OCI-LY3 (cell line): Measurements from ENCODE around the gene MED20.

Experiments
- EZH2phosphoT487 ChIP-seq: fragments of 200-600 bp; shearing (Covaris generic); IDR thresholded peaks from 2 replicates; pipeline ENCODE4 v1.6.1; 2018; ENCODE audit warnings: antibody characterized with exemption, mixed run types, low read depth
- TF ChIP-seq, protein P1 (sequence below): fragments of 200-600, 300-600 bp; sonication (generic); IDR thresholded peaks from 2 replicates; pipeline ENCODE4 v1.5.1; 2014; ENCODE audit warnings: antibody characterized with exemption, low read length, low read depth

DNA sequence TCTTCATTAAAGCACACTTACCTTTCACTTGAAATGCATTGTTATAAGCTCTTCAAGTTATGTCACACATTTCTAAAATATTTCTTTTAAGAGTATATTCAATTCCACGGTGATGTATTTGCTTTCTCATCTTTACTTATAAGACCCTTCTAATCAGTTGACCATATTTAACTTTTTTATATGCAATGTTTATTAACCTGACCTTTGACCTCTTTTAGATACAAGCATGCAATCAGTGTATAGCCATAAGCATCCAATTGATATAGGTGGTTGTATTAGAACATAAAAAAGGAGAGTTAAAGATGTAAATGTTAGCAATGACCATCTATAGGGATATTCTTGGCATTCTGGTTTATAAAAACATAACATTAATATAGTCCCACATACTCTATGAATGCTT, 35.0 kb downstream of the MED20 start:
- TF ChIP-seq, protein P1, sequence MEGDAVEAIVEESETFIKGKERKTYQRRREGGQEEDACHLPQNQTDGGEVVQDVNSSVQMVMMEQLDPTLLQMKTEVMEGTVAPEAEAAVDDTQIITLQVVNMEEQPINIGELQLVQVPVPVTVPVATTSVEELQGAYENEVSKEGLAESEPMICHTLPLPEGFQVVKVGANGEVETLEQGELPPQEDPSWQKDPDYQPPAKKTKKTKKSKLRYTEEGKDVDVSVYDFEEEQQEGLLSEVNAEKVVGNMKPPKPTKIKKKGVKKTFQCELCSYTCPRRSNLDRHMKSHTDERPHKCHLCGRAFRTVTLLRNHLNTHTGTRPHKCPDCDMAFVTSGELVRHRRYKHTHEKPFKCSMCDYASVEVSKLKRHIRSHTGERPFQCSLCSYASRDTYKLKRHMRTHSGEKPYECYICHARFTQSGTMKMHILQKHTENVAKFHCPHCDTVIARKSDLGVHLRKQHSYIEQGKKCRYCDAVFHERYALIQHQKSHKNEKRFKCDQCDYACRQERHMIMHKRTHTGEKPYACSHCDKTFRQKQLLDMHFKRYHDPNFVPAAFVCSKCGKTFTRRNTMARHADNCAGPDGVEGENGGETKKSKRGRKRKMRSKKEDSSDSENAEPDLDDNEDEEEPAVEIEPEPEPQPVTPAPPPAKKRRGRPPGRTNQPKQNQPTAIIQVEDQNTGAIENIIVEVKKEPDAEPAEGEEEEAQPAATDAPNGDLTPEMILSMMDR = no peak
- TF ChIP-seq EZH2phosphoT487 = no peak
